ENCODE results near the gene MAGI1. TPM values are rescaled to one million over a fixed set of nuclear protein-coding genes. Genes with fewer than 3 reads are reported as not detected.

Gene MAGI1
- total and polyA plus RNA-seq, 12 donors = 5.7 to 58.2 (median 37.7) TPM

DNA sequence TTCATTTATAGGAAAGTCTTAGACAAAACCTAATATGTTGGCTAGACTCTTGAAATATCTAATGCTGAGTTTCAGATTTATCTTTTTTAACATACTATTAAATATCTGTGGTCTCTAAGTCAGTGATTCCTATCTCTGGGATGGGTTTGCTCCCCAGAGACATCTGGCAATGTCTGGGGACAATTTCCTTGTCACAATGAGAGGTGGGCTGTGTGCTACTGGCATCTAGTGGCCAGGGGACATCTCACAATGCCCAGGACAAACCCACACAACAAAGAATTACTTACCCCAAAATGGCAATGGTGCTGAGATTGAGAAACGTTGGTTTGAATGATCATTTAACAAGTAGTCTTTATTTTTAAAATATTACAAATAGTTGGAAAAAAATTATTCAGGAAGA is 602.1 kb downstream of the MAGI1 start:
- DNase-seq = no peak
- H3K9me3 ChIP-seq = no peaks in the 10 kb centered on the region
- no peaks in the 10 kb centered on the region for H3K27me3 ChIP-seq
- ATAC-seq = no peak
- 41 to 56% methylated on average over 1 of the region's 1 CpG for WGBS, 2 donors
- intact Hi-C loops (cut with DNase I) = loop anchor here in 8 of 10 donors (5.0 to 10.0 kb wide), 9 partner anchors 236 to 904 kb away; no protein-coding TSS in a partner anchor
- H3K4me3 ChIP-seq = no peak overlapping the region
- TF ChIP-seq, protein P1, sequence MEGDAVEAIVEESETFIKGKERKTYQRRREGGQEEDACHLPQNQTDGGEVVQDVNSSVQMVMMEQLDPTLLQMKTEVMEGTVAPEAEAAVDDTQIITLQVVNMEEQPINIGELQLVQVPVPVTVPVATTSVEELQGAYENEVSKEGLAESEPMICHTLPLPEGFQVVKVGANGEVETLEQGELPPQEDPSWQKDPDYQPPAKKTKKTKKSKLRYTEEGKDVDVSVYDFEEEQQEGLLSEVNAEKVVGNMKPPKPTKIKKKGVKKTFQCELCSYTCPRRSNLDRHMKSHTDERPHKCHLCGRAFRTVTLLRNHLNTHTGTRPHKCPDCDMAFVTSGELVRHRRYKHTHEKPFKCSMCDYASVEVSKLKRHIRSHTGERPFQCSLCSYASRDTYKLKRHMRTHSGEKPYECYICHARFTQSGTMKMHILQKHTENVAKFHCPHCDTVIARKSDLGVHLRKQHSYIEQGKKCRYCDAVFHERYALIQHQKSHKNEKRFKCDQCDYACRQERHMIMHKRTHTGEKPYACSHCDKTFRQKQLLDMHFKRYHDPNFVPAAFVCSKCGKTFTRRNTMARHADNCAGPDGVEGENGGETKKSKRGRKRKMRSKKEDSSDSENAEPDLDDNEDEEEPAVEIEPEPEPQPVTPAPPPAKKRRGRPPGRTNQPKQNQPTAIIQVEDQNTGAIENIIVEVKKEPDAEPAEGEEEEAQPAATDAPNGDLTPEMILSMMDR (IDR thresholded peaks at IDR 0.05) = peak in 7 of 9 donors; percentile 38 to 63 (median 42)
- peaks cover 0 to 28% (median 6%) of the 10 kb centered on the region in 9 donors for H3K4me1 ChIP-seq
- peaks cover 0 to 61% (median 4%) of the 10 kb centered on the region in 9 donors for H3K36me3 ChIP-seq
- no peak overlapping the region for H3K27ac ChIP-seq

DNA sequence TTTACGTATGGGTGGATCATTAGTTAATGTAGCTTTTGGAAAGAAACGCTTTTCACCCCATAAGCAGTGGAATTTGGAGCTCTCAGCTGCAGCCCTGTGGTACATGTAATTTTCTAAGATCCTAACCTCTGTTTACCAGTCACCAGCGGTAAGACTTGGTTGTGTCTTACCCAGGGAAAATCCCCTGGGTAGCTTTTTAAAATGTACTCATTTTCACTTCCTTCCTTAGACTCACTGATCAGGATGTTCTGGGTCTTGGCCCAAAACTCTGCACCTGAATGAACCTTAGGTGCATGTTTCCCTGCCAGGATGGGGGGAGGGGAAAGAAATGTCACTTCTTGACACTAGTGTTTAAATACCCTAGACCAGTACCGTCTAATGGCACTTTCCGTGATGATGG is 605.2 kb downstream of the MAGI1 start:
- Histone ChIP-seq H3K27me3 (no peaks in the 10 kb centered on the region), H3K9me3 (no peaks in the 10 kb centered on the region), H3K36me3 (peaks cover 0 to 80% (median 10%) of the 10 kb centered on the region in 9 donors), H3K4me3 (no peak overlapping the region), H3K4me1 (peaks cover 0 to 16% (median 0%) of the 10 kb centered on the region in 9 donors), H3K27ac (no peak overlapping the region)
- intact Hi-C loops (cut with DNase I) = loop anchor here in 3 of 10 donors (10.0 kb wide), 4 partner anchors 241 to 899 kb away; no protein-coding TSS in a partner anchor
- 82 to 87% methylated on average over 5 of the region's 5 CpGs for WGBS, 2 donors
- ATAC-seq (no peak), DNase-seq (no peak)
- TF ChIP-seq, protein P1 (IDR thresholded peaks at IDR 0.05) = no peak

DNA sequence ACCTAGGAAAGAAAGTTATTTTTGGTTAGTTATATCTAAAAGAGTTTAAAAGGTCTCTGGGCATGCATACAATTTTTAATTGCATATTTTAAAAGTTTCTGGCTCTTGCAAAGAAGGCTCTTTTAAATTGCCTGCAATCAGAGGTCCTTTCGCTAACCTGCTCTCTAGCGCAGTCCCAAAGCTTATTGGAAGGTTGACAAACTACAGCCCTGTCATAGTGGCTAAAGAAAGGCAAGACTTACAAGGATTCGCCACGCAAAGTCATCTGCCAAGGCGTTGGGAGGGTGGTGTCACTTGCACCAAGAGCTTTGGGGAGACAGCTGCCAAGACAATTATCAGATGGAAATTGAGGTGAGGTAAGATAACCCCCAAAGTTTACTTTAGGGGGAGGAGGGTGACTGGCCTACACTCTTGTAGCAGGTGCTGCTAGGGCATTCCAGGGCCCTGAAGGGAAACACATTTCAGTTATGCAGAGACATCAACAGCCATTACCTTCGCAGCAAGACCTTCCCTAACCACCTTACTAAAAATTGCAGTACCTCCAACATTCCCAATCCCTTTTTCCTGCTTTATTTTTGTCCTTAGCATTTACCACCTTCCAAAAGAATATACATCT is 606.2 kb downstream of the MAGI1 start:
- peak in 4 of 8 donors; percentile 37 to 59 (median 40) for ATAC-seq
- H3K36me3 ChIP-seq = peaks cover 0 to 80% (median 10%) of the 10 kb centered on the region in 9 donors
- WGBS, 2 donors = 70 to 73% methylated on average over 6 of the region's 6 CpGs

DNA sequence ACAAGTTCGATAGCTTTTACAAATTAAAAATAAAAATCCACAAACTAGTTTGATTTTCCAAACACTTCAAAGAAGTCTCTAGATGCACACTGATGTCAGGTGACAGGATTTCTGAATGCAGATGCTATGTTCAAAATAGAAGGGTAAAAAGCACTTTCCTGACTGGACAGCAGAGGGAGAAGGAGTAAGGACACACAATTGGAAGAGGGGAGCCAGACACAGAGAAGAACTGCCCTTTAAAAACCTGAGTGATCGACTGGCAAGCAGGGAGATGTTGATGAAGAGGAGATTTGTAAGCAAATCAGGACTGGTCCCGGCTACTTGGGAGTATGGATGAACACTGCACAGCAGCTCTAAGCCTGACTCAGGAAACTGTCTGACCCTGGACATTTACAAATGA is 612.8 kb downstream of the MAGI1 start:
- DNase-seq (no peak), ATAC-seq (peak in 2 of 8 donors; percentile 35 to 51)
- TF ChIP-seq, protein P1 (IDR thresholded peaks at IDR 0.05) = peak in 7 of 9 donors; percentile 13 to 59 (median 49)
- WGBS, 2 donors = 68 to 73% methylated on average over 3 of the region's 3 CpGs
- peaks cover 0 to 51% (median 10%) of the 10 kb centered on the region in 9 donors for H3K36me3 ChIP-seq
- H3K27me3 ChIP-seq = no peaks in the 10 kb centered on the region
- intact Hi-C loops (cut with DNase I) = loop anchor here in 1 of 10 donors (1.0 kb wide), 1 partner anchor 306 kb away; no protein-coding TSS in a partner anchor
- no peaks in the 10 kb centered on the region for H3K9me3 ChIP-seq
- no peak overlapping the region for H3K27ac ChIP-seq
- H3K4me3 ChIP-seq = no peak overlapping the region
- peaks cover 0 to 15% (median 0%) of the 10 kb centered on the region in 9 donors for H3K4me1 ChIP-seq

More for the DNA sequence above, 606.2 kb downstream of the MAGI1 start:
- intact Hi-C loops (cut with DNase I) = loop anchor here in 3 of 10 donors (10.0 kb wide), 4 partner anchors 242 to 898 kb away; no protein-coding TSS in a partner anchor
- TF ChIP-seq, protein P1 (IDR thresholded peaks at IDR 0.05) = peak in 2 of 9 donors; percentile 11 to 12
- H3K4me1 ChIP-seq = peaks cover 0 to 16% (median 0%) of the 10 kb centered on the region in 9 donors
- no peaks in the 10 kb centered on the region for H3K27me3 ChIP-seq
- DNase-seq = no peak
- H3K4me3 ChIP-seq = no peak overlapping the region
- no peaks in the 10 kb centered on the region for H3K9me3 ChIP-seq
- peak overlapping the region in 1 of 10 donors; percentile 10 for H3K27ac ChIP-seq
